ENCODE measurements around the gene NFKBIE.
A peak's percentile ranks its signal among the peaks of the same experiment; 100 is the strongest.

Gene NFKBIE

DNA sequence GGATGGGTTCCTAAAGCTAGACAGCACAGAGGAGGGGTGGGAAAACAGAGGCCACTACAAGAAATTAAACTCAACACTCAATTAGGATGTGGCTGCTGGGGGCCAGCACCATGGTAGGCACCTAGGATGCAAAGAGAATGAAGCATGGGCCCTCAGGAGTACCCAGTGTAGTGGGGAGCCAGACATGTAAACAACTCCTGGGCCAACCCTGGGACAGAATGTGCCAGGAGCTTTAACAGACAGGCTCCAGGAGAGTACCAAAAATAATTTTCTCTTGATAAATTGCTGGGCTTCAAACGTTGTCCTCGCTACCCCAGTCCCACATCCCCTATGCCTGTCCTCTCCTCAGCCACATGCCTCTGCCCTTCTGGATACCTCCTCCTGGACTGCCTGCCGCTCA lies 6.6 kb upstream of the NFKBIE start:
- TF ChIP-seq, protein P1, sequence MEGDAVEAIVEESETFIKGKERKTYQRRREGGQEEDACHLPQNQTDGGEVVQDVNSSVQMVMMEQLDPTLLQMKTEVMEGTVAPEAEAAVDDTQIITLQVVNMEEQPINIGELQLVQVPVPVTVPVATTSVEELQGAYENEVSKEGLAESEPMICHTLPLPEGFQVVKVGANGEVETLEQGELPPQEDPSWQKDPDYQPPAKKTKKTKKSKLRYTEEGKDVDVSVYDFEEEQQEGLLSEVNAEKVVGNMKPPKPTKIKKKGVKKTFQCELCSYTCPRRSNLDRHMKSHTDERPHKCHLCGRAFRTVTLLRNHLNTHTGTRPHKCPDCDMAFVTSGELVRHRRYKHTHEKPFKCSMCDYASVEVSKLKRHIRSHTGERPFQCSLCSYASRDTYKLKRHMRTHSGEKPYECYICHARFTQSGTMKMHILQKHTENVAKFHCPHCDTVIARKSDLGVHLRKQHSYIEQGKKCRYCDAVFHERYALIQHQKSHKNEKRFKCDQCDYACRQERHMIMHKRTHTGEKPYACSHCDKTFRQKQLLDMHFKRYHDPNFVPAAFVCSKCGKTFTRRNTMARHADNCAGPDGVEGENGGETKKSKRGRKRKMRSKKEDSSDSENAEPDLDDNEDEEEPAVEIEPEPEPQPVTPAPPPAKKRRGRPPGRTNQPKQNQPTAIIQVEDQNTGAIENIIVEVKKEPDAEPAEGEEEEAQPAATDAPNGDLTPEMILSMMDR (IDR thresholded peaks at IDR 0.05; ENCODE audit: borderline replicate concordance, insufficient read depth, low read depth, low read length) = no peak
- no peak overlapping the region for H3K4me3 ChIP-seq (ENCODE audit: low read depth, low read length)

DNA sequence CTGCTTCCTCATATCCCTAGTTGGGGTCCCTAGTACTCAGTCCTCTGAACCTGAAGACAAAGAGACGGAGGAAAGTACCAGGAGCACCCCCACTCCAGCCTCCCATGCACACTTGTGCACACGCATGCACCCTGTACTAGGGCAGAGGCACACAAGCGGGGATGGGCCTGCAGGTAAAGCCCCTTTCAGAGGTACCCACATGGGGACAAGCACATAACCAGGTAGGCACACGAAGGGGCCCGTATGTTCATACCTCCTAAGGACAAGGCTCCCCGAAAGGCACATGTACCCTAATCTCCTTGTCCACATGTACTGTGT lies 6.0 kb upstream of the NFKBIE start:
- no peak overlapping the region for H3K4me3 ChIP-seq (ENCODE audit: low read depth, low read length)
- TF ChIP-seq, protein P1 (IDR thresholded peaks at IDR 0.05; ENCODE audit: borderline replicate concordance, insufficient read depth, low read depth, low read length) = no peak

DNA sequence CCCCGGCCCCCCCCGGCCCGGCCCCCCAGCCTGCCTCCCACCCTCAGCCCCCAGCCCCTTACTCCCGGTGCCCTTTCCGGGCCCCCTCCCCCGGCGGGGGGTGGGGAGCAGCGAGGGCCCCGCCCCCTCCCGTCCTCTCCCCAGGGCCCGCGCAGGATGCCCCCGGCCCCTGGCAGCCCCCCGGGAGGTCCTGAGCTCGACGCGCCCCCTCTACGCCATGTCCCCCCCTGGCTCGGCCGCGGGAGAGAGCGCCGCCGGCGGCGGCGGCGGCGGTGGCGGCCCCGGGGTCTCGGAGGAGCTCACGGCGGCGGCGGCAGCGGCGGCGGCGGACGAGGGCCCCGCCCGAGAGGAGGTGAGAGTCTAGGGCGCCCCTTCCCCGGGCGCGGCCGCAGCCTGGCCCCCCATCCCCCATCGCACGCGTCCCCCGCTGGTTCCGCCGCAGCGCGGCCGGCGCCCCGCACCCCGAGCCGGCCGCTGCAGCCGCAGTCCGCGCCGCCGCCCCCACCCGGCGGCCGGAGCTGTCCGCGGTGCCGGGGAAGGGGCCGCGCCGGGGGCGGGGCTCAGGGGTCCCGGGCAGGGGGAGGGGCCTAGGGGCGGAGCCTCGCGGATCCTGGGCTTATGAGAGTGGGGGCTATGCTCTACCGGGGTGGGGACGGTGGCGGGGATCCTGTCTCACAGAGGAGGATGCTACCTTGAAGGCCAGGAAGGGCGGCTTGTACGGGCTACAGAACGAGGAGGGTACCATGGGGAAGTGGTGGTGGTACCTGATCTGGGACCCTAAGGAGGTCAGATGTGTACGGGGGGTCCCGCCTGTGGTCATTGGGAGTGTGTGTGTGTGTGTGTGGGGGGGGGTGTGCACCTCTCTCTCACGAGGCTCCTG lies 5.4 kb upstream of the NFKBIE start:
- TF ChIP-seq, protein P1 (IDR thresholded peaks at IDR 0.05; ENCODE audit: borderline replicate concordance, insufficient read depth, low read depth, low read length) = no peak
- no peak overlapping the region for H3K4me3 ChIP-seq (ENCODE audit: low read depth, low read length)

DNA sequence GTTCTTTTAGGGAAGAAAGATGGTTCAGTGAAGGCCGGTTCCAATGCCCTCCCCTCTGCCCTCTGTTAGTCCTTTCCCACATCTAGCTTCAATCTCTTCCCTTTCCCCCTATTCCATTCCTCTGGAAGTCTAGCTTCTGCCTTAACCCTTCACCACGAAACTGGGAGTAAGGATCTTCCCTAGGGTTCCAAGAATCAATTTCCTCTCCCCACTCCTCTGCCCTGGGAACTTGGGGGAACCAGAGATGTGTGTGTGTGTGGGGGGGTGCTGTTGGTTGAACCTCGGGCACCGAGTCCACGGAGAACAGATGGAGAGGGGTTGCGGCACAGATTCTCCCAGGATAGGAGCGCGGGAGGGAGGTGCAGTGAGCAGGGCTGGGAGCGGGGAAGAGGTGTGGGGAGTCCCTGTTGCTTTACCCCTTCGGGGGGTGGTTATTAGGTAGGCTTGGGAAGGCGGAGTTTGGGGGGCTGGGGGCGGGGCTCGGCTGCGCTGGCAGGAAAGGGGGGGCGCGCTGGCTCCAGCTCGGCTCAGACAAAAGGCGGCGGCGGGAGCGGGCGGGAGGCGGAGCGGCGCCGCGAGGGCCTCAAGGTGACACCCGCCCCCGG lies 4.7 kb upstream of the NFKBIE start, which contains the start of gene TMEM151B:
Gene TMEM151B (plus strand): TSS at position 530 of the 605 bp plus-strand sequence. CDS start 293 bp downstream, outside the sequence.
- H3K4me3 ChIP-seq (ENCODE audit: low read depth, low read length) = no peak within 1 kb of the TSS
- TF ChIP-seq, protein P1 (IDR thresholded peaks at IDR 0.05; ENCODE audit: borderline replicate concordance, insufficient read depth, low read depth, low read length) = no peak

DNA sequence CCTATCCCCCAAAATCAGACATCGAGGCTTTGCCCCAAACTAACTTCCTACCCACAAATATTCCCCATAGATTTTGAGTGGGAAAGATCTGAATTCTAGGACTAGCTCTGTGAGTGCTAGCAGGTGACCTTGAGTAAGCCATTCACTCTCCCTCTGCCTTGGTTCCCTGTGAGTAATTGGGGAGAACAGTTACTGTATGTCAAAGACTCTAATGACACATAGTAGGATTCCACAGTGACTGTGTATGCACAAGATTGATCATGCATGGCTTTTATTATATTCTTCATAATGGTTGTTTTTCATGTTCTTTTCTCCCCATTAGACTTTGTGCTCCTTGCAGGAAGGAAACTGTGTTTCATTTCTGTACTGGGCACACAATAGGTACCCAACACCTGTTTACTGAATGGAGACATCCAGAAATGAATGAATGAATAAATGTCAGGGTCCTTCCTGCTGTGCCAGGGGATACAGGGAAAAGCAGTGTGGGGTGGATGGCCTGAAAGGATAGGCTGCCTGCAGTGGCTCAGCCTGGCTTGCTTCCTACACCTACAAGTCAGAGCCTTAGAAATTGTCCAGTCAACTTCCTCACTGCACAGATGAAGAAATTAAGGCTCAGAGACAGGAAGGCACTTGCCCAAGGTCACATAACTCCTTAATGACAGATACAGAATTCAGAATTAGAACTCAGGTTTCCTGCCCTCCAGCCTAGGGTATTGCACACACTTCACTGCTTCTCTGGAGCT lies 4.0 kb upstream of the NFKBIE start:
- TF ChIP-seq, protein P1 (IDR thresholded peaks at IDR 0.05; ENCODE audit: borderline replicate concordance, insufficient read depth, low read depth, low read length) = no peak
- H3K4me3 ChIP-seq (ENCODE audit: low read depth, low read length) = no peak overlapping the region

DNA sequence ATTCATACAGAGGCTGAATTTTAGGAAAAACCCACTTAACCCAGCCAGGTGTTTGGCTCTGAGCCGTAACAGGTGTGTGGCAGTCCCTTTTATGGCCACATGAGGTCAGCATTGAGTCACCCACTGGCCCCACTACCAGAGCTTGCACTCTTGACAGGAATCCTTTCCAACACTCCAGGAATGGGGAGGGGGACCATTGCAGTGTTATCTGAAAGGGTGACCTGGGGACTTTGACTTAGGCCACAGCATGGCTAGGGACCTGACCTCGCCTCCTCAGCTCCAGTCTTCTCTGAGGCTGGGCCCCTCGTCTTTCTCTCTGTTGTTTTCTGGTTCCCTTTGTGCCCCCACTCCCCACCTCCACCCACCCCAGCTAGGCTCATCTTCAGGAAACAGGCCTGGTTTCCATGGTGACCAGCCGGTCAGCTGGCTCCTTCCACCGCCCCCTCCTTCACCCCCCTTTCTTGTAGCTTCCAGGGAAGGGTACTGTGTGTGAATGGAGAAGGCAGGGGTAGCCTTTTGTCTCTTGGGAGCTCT lies 2.8 kb upstream of the NFKBIE start:
- TF ChIP-seq, protein P1 (IDR thresholded peaks at IDR 0.05; ENCODE audit: borderline replicate concordance, insufficient read depth, low read depth, low read length) = peak; percentile 91
- H3K4me3 ChIP-seq (ENCODE audit: low read depth, low read length) = no peak overlapping the region

Measured in GM12875 (cell line).